HepG2 (cell line): ENCODE results near the gene CCDC177. TPM values are rescaled to one million over a fixed set of nuclear protein-coding genes. Genes with fewer than 3 reads are reported as not detected.

Experiments
- ATAC-seq: fragments of 200-7000 bp; cut with Tn5 transposase; 3 replicates; pipeline ENCODE4 v1.9.1; 2020; ENCODE audit warnings: mild to moderate bottlenecking, moderate library complexity
- BruUV-seq: library from RNA; stranded (reverse); fragments of 400-500 nt; replicated peaks from 2 replicates; lab custom pipeline; 2021; lab: Mats Ljungman, UMichigan
- CTCF ChIA-PET: fragments of 300-600 bp; formaldehyde crosslinking; extraction: SDS; loops from one replicate; lab custom pipeline; 2021; ENCODE audit warnings: low total read pairs, inconsistent platforms, low intra/inter-chr PET ratio; lab: Yijun Ruan, JAX
- POLR2A ChIA-PET: fragments of 350-600 bp; sonication (Branson Sonifier 250); formaldehyde crosslinking; loops from one replicate; lab custom pipeline; 2020; ENCODE audit warnings: antibody characterized with exemption, inconsistent platforms; lab: Yijun Ruan, JAX
- DNase-seq: peaks from one replicate; pipeline ENCODE4 v3.0.0-alpha.2; 2015; ENCODE audit warnings: low spot score
- FAIRE-seq: peaks from 3 replicates; lab custom pipeline; 2011; peaks lifted over from hg19 to GRCh38; lab: Jason Lieb, UNC
- H2AFZ ChIP-seq: one replicate; pipeline ENCODE4 v1.6.1; 2011; ENCODE audit warnings: low read length, inconsistent platforms
- H3K27ac ChIP-seq: fragments of 300-600 bp; 3 replicates; pipeline ENCODE4 v1.8.0; 2011; ENCODE audit warnings: mixed run types, mild to moderate bottlenecking, mixed read lengths, low read length, inconsistent platforms; ENCODE audit not compliant: insufficient read depth; ENCODE audit errors: extremely low read length
- H3K27me3 ChIP-seq, 2 experiments: fragments of 200-600 bp in 1 of 2; 2 replicates in 1 of 2; 3 replicates in 1 of 2; pipeline versions ENCODE4 v1.6.0 to v1.8.0; 2011; ENCODE audit warnings: low read length in 2 of 2, mild to moderate bottlenecking in 2 of 2, moderate library complexity in 2 of 2, inconsistent platforms in 1 of 2; ENCODE audit not compliant: insufficient read depth in 2 of 2, control insufficient read depth in 1 of 2
- H3K36me3 ChIP-seq, 2 experiments: fragments of 200-600 bp in 1 of 2; replicated peaks in 1 of 2; 2 replicates in 1 of 2; 3 replicates in 1 of 2; pipeline versions ENCODE4 v1.5.1 to v1.8.0; 2011; ENCODE audit warnings: low read length in 2 of 2, inconsistent platforms in 1 of 2; ENCODE audit not compliant: insufficient read depth in 2 of 2, control insufficient read depth in 1 of 2
- H3K4me1 ChIP-seq: 2 replicates; pipeline ENCODE4 v1.5.1; 2012; ENCODE audit warnings: low read length, inconsistent platforms; ENCODE audit not compliant: insufficient read depth
- H3K4me2 ChIP-seq: 2 replicates; pipeline ENCODE4 v1.6.0; 2011; ENCODE audit warnings: low read depth, low read length, inconsistent platforms
- H3K4me3 ChIP-seq, 3 experiments: fragments of 200-600 bp in 1 of 3; sonication (generic), shearing (Covaris generic) in 1 of 3; replicated peaks in 1 of 3; 2 replicates each; pipeline ENCODE4 v1.5.1; 2011 to 2016; ENCODE audit warnings: low read length in 3 of 3, inconsistent platforms in 2 of 3, low read depth in 2 of 3, mild to moderate bottlenecking in 2 of 3, control low read depth in 1 of 3, mixed read lengths in 1 of 3; ENCODE audit not compliant: insufficient read depth in 1 of 3
- H3K79me2 ChIP-seq: one replicate; pipeline ENCODE4 v1.6.1; 2011; ENCODE audit warnings: low read length, inconsistent platforms; ENCODE audit not compliant: insufficient read depth
- H3K9ac ChIP-seq: 2 replicates; pipeline ENCODE4 v1.6.0; 2011; ENCODE audit warnings: mild to moderate bottlenecking, low read depth, low read length, inconsistent platforms; ENCODE audit not compliant: insufficient read depth
- H3K9me3 ChIP-seq: 2 replicates; pipeline ENCODE4 v1.5.1; 2012; ENCODE audit warnings: mild to moderate bottlenecking, low read length
- H4K20me1 ChIP-seq: 2 replicates; pipeline ENCODE4 v1.6.0; 2011; ENCODE audit warnings: inconsistent platforms, mild to moderate bottlenecking, low read length, moderate library complexity; ENCODE audit not compliant: insufficient read depth
- ARID2 ChIP-seq: sonication (generic); formaldehyde crosslinking; IDR thresholded peaks from 2 replicates; pipeline ENCODE4 v1.8.1; 2022; ENCODE audit warnings: mild to moderate bottlenecking, missing genetic modification reagents, borderline replicate concordance
- CBFB ChIP-seq: sonication (generic); formaldehyde crosslinking; IDR thresholded peaks from 2 replicates; pipeline ENCODE4 v1.4.0; 2020; ENCODE audit warnings: missing genetic modification reagents
- CCDC6 ChIP-seq: sonication (generic); formaldehyde crosslinking; IDR thresholded peaks from 2 replicates; pipeline ENCODE4 v1.8.1; 2022; ENCODE audit warnings: mild to moderate bottlenecking, missing genetic modification reagents, moderate library complexity
- EEA1 ChIP-seq: sonication (generic); formaldehyde crosslinking; IDR thresholded peaks from 2 replicates; pipeline ENCODE4 v1.5.1; 2020; ENCODE audit warnings: mild to moderate bottlenecking, missing genetic modification reagents, borderline replicate concordance
- HDAC1 ChIP-seq: sonication (generic); formaldehyde crosslinking; IDR thresholded peaks from 2 replicates; pipeline ENCODE4 v1.5.1; 2020; ENCODE audit warnings: mild to moderate bottlenecking, missing genetic modification reagents
- JUN ChIP-seq: sonication (generic); formaldehyde crosslinking; IDR thresholded peaks from 2 replicates; pipeline ENCODE4 v1.4.0; 2020; ENCODE audit warnings: mild to moderate bottlenecking, missing genetic modification reagents
- KDM5B ChIP-seq: sonication (generic); formaldehyde crosslinking; IDR thresholded peaks from 2 replicates; pipeline ENCODE4 v1.4.0; 2020; ENCODE audit warnings: missing genetic modification reagents, mild to moderate bottlenecking, borderline replicate concordance
- MEIS2 ChIP-seq: sonication (generic); formaldehyde crosslinking; IDR thresholded peaks from 2 replicates; pipeline ENCODE4 v1.9.0; 2021; ENCODE audit warnings: mild to moderate bottlenecking, missing genetic modification reagents
- NR2F1 ChIP-seq, 2 experiments: fragments of 450-650 bp in 1 of 2; formaldehyde crosslinking in 1 of 2; IDR thresholded peaks; 2 replicates each; pipeline versions ENCODE4 v1.5.0 to v1.6.1; 2016 to 2020; ENCODE audit warnings: mild to moderate bottlenecking in 1 of 2, missing compliant biosample characterization in 1 of 2, missing genetic modification reagents in 1 of 2, moderate library complexity in 1 of 2
- POLR2AphosphoS5 ChIP-seq: IDR thresholded peaks from 2 replicates; pipeline ENCODE4 v1.6.1; 2012; ENCODE audit warnings: low read depth, low read length
- SAP130 ChIP-seq: IDR thresholded peaks from 2 replicates; pipeline ENCODE4 v1.6.1; 2016; ENCODE audit warnings: low read depth
- SMYD3 ChIP-seq: sonication (generic); formaldehyde crosslinking; IDR thresholded peaks from 2 replicates; pipeline ENCODE4 v1.8.1; 2023; ENCODE audit warnings: mild to moderate bottlenecking, missing genetic modification reagents
- SOX6 ChIP-seq, 2 experiments: fragments of 450-650 bp in 1 of 2; sonication (generic) in 1 of 2; formaldehyde crosslinking in 1 of 2; IDR thresholded peaks; 2 replicates each; pipeline versions ENCODE4 v1.4.0 to v1.6.1; 2017 to 2020; ENCODE audit warnings: antibody characterized with exemption in 1 of 2, mild to moderate bottlenecking in 1 of 2, missing genetic modification reagents in 1 of 2
- ZFX ChIP-seq: sonication (generic); formaldehyde crosslinking; IDR thresholded peaks from 2 replicates; pipeline ENCODE4 v1.4.0; 2020; ENCODE audit warnings: mild to moderate bottlenecking, low read depth, missing genetic modification reagents, moderate library complexity
- ZFY ChIP-seq: sonication (generic); formaldehyde crosslinking; IDR thresholded peaks from 2 replicates; pipeline ENCODE4 v1.4.0; 2020; ENCODE audit warnings: missing genetic modification reagents
- ZNF263 ChIP-seq: sonication (generic); formaldehyde crosslinking; IDR thresholded peaks from 2 replicates; pipeline ENCODE4 v1.4.0; 2020; ENCODE audit warnings: missing genetic modification reagents
- ZNF3 ChIP-seq: IDR thresholded peaks from 2 replicates; pipeline ENCODE4 v1.7.0; 2017; ENCODE audit warnings: inconsistent platforms
- ZNF317 ChIP-seq: sonication (generic); formaldehyde crosslinking; IDR thresholded peaks from 2 replicates; pipeline ENCODE4 v1.5.0; 2020; ENCODE audit warnings: mild to moderate bottlenecking, missing genetic modification reagents
- ZNF350 ChIP-seq: sonication (generic); formaldehyde crosslinking; IDR thresholded peaks from 2 replicates; pipeline ENCODE4 v1.4.0; 2020; ENCODE audit warnings: mild to moderate bottlenecking, low read depth, missing genetic modification reagents, borderline replicate concordance
- ZNF552 ChIP-seq: sonication (generic); formaldehyde crosslinking; IDR thresholded peaks from 2 replicates; pipeline ENCODE4 v1.9.0; 2022; ENCODE audit warnings: missing genetic modification reagents, mild to moderate bottlenecking, borderline replicate concordance
- ZNF713 ChIP-seq: sonication (generic); formaldehyde crosslinking; IDR thresholded peaks from 2 replicates; pipeline ENCODE4 v1.4.0; 2020; ENCODE audit warnings: mild to moderate bottlenecking, missing genetic modification reagents
- WGBS: methylation state at CpG from one replicate; pipeline ENCODE4 v1.1.6; 2017; ENCODE audit warnings: low lambda C conversion rate; 5-methylcytosine and 5-hydroxymethylcytosine counted together
- in situ Hi-C: cut with HindIII; loops from 2 replicates; pipeline ENCODE4 v1.10.0; 2017; ENCODE audit warnings: low pct_unique_long_range_greater_than_20kb; ENCODE audit not compliant: extremely low pct_ligation_motif_present
- intact Hi-C: fragments of 100-400 bp; cut with micrococcal nuclease; formaldehyde crosslinking; loops from one replicate; pipeline ENCODE4 v1.10.0; 2022; ENCODE audit not compliant: unreplicated experiment
- polyA plus RNA-seq, 8 experiments: library from polyadenylated mRNA; depleted of rRNA in 3 of 8; stranded (reverse) in 7 of 8; unstranded in 1 of 8; fragments of >200 nt; fragmentation: Illumina TruSeq in 4 of 8; extraction: Trizol in 4 of 8; gene quantifications; 2 replicates each; pipeline versions ENCODE4 v1.2.1 to v1.2.3, GENCODE V29; 2011 to 2016; ENCODE audit warnings: low read depth in 4 of 8, missing spikeins in 1 of 8, mixed read lengths in 1 of 8; ENCODE audit not compliant: insufficient read depth in 1 of 8
- total RNA-seq, 5 experiments: library from RNA; depleted of rRNA; stranded (reverse); fragments of >200 nt; fragmentation: Illumina TruSeq; extraction: Trizol; gene quantifications; 2 replicates each; pipeline ENCODE4 v1.2.3, GENCODE V29; 2016; ENCODE audit warnings: low read depth in 1 of 5
- TF ChIP-seq, protein P1 (sequence below): sonication (generic); formaldehyde crosslinking; IDR thresholded peaks from 2 replicates; pipeline ENCODE4 v1.8.1; 2023; ENCODE audit warnings: mild to moderate bottlenecking, missing genetic modification reagents
- TF ChIP-seq, protein P2 (sequence below): sonication (generic); formaldehyde crosslinking; IDR thresholded peaks from 2 replicates; pipeline ENCODE4 v1.4.0; 2020; ENCODE audit warnings: mild to moderate bottlenecking, low read depth, missing genetic modification reagents

Gene CCDC177
- total and polyA plus RNA-seq, 2 of the 13 experiments (the other 11 are each of a cell fraction or from before 2014, with no cell fraction given) = not detected

DNA sequence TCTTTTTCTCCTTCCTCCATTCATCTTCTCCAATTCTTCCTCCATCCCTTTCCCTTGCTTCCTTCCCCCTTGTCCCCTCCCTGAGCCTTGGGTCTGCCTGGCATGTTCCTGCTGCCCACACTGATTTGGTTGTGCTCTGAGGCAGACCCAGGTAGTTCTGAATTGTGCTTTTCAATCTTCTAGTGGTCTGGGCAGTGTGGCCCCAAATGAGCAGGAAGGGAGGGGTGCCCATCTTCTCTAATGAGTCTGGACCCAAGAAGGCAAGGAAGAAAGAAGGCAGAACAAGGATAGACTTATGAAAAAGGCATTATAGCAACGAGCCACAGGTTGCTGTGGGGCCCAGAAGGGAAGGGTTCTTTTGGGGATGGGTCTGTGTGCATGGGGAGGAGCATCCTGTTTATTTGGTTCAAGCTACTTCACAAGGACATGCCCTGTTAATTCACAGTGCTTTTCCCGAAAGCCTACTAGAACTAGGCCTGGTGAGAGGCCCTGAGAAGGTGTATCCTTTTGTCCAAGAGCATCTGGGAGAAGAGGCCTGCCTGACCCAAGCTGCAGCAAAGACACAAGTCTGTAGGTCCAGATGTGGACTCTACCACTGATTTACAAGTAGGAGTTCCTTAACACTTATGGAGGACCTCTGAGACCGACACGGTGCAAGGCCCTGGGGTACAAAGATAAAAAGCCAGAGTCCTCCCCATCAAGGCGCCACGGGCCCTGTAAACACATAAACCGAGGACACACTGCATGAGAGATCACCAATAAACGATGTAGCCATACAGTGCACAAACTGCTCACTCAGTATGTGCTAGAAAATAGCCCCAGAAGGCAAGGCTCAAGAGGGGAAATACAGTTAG, 35.6 kb upstream of the CCDC177 start:
- peaks cover 23% of the 10 kb centered on the region for H3K79me2 ChIP-seq
- peak overlapping the region; percentile 53 for H3K9ac ChIP-seq
- ChIA-PET CTCF (no interaction called here), POLR2A (interaction anchor here (0.9 to 1.0 kb wide), 2 partner anchors 73 to 84 kb away, joined by 3 read pairs; no protein-coding TSS in a partner anchor)
- peaks cover 72% of the 10 kb centered on the region for H3K4me1 ChIP-seq
- DNase-seq (no peak), ATAC-seq (peak; percentile 14; the same call in 2 of the 3 replicates), FAIRE-seq (no peak)
- BruUV-seq = no TSS peak
- H3K27ac ChIP-seq = no peak overlapping the region
- H3K36me3 ChIP-seq = no peaks in the 10 kb centered on the region; a peak in 1 of 5 replicates
- H3K4me3 ChIP-seq = peak overlapping the region; percentile 55 to 83 (median 77)
- no peaks in the 10 kb centered on the region for H4K20me1 ChIP-seq
- peak overlapping the region; percentile 99 for H3K4me2 ChIP-seq
- peak overlapping the region; percentile 93 for H2AFZ ChIP-seq
- H3K9me3 ChIP-seq = no peaks in the 10 kb centered on the region
- WGBS = 2% methylated on average over 6 of the region's 8 CpGs
- no peaks in the 10 kb centered on the region; a peak in 1 of 5 replicates for H3K27me3 ChIP-seq
- intact Hi-C loops = loop anchor here (5.0 kb wide), 1 partner anchor 102 kb away; no protein-coding TSS in a partner anchor
- in situ Hi-C loops = no loop called here
- TF ChIP-seq, protein P1, sequence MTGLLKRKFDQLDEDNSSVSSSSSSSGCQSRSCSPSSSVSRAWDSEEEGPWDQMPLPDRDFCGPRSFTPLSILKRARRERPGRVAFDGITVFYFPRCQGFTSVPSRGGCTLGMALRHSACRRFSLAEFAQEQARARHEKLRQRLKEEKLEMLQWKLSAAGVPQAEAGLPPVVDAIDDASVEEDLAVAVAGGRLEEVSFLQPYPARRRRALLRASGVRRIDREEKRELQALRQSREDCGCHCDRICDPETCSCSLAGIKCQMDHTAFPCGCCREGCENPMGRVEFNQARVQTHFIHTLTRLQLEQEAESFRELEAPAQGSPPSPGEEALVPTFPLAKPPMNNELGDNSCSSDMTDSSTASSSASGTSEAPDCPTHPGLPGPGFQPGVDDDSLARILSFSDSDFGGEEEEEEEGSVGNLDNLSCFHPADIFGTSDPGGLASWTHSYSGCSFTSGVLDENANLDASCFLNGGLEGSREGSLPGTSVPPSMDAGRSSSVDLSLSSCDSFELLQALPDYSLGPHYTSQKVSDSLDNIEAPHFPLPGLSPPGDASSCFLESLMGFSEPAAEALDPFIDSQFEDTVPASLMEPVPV (CRISPR knock-in tag) = 0 out of 2 replicates have a peak, but pooled peaks have one; percentile 25
- TF ChIP-seq MEIS2 (CRISPR knock-in tag) (no peak), ZNF713 (CRISPR knock-in tag) (no peak), ZFY (peak; percentile 36; the same call in 1 of the 2 replicates), HDAC1 (CRISPR knock-in tag) (no peak), CBFB (CRISPR knock-in tag) (no peak), POLR2AphosphoS5 (no peak), ZNF552 (CRISPR knock-in tag) (no peak), EEA1 (no peak), ZNF317 (CRISPR knock-in tag) (0 out of 2 replicates have a peak, but pooled peaks have one; percentile 32), NR2F1 (CRISPR knock-in tag; IDR thresholded peaks at IDR 0.05) (no peak), ZNF3 (CRISPR knock-in tag) (no peak), CCDC6 (no peak), KDM5B (0 out of 2 replicates have a peak, but pooled peaks have one; percentile 48), ARID2 (0 out of 2 replicates have a peak, but pooled peaks have one; percentile 54), SMYD3 (CRISPR knock-in tag) (peak; percentile 59; the same call in 1 of the 2 replicates), ZNF263 (CRISPR knock-in tag) (peak; percentile 91), ZNF350 (CRISPR knock-in tag) (0 out of 2 replicates have a peak, but pooled peaks have one; percentile 33), JUN (no peak), ZFX (peak; percentile 37), SAP130 (0 out of 2 replicates have a peak, but pooled peaks have one; percentile 1), SOX6 (IDR thresholded peaks at IDR 0.05) (no peak), SOX6 (CRISPR knock-in tag; IDR thresholded peaks at IDR 0.05) (0 out of 2 replicates have a peak, but pooled peaks have one; percentile 9)
- TF ChIP-seq, protein P2, sequence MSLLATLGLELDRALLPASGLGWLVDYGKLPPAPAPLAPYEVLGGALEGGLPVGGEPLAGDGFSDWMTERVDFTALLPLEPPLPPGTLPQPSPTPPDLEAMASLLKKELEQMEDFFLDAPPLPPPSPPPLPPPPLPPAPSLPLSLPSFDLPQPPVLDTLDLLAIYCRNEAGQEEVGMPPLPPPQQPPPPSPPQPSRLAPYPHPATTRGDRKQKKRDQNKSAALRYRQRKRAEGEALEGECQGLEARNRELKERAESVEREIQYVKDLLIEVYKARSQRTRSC (CRISPR knock-in tag) = no peak
